Stimulated activated CD4-positive, alpha-beta T cell treated with anti-CD3 and anti-CD28 coated beads, Interleukin-15, amount 100 ng/mL, for 24 hours (primary cell): ENCODE results near the gene MINPP1.
"Not testable (repeated sequence)": the region's sequence is repeated elsewhere in the genome, so short reads cannot be mapped to it uniquely, and the experiment has no call there.

Source experiments
- DNase-seq: peaks from one replicate; pipeline ENCODE4 v3.0.0-alpha.2; 2020

MINPP1 gene

GRCh38 chr10:87504640-87505365 is at the start of gene MINPP1:
TSS of gene MINPP1 (plus strand) at chr10:87504893. CDS start at chr10:87504916, 23 bp downstream.
- peak; percentile 94 for DNase-seq

- not testable (repeated sequence) for DNase-seq
Measured at GRCh38 chr10:87456586-87457220, 48.0 kb upstream of the MINPP1 start.

- DNase-seq, result not testable (repeated sequence)
Measured at GRCh38 chr10:87461751-87462150, 42.9 kb upstream of the MINPP1 start.

GRCh38 chr10:87466849-87467248 is 37.8 kb upstream of the MINPP1 start:
- DNase-seq, result not testable (repeated sequence)

GRCh38 chr10:87488733-87489132 is 16.0 kb upstream of the MINPP1 start:
- not testable (repeated sequence) for DNase-seq

GRCh38 chr10:87490285-87490684 is 14.4 kb upstream of the MINPP1 start:
- not testable (repeated sequence) for DNase-seq

GRCh38 chr10:87492450-87492849 is 12.2 kb upstream of the MINPP1 start:
- DNase-seq, result not testable (repeated sequence)

- DNase-seq, result not testable (repeated sequence)
Measured at GRCh38 chr10:87495446-87495845, 9.2 kb upstream of the MINPP1 start.

GRCh38 chr10:87497386-87497785 is 7.3 kb upstream of the MINPP1 start:
- DNase-seq, result not testable (repeated sequence)

GRCh38 chr10:87498106-87498789 is 6.4 kb upstream of the MINPP1 start:
- not testable (repeated sequence) for DNase-seq

- no peak for DNase-seq
Measured at GRCh38 chr10:87500646-87501048, 4.0 kb upstream of the MINPP1 start.

GRCh38 chr10:87503401-87503800 is 1.3 kb upstream of the MINPP1 start:
- no peak for DNase-seq

- DNase-seq, result no peak
Measured at GRCh38 chr10:87503886-87504285, 807 bp upstream of the MINPP1 start.

GRCh38 chr10:87504307-87504639 is 420 bp upstream of the MINPP1 start:
- DNase-seq, result no peak

GRCh38 chr10:87505366-87506111 is 846 bp downstream of the MINPP1 start:
- peak; percentile 70 for DNase-seq

GRCh38 chr10:87506956-87507355 is 2.3 kb downstream of the MINPP1 start:
- no peak for DNase-seq

- DNase-seq, result no peak
Measured at GRCh38 chr10:87507879-87508483, 3.3 kb downstream of the MINPP1 start.

- no peak for DNase-seq
Measured at GRCh38 chr10:87508837-87509236, 4.1 kb downstream of the MINPP1 start.

GRCh38 chr10:87510025-87510424 is 5.3 kb downstream of the MINPP1 start:
- no peak for DNase-seq

GRCh38 chr10:87511526-87511925 is 6.8 kb downstream of the MINPP1 start:
- DNase-seq, result no peak

- no peak for DNase-seq
Measured at GRCh38 chr10:87518937-87519336, 14.2 kb downstream of the MINPP1 start.

- DNase-seq, result no peak
Measured at GRCh38 chr10:87519582-87519981, 14.9 kb downstream of the MINPP1 start.

- no peak for DNase-seq
Measured at GRCh38 chr10:87523731-87524130, 19.0 kb downstream of the MINPP1 start.
